CD14-positive monocyte (primary cell): ENCODE measurements around the gene PCCA. TPM values are rescaled to one million over a fixed set of nuclear protein-coding genes. Genes with fewer than 3 reads are reported as not detected.

Source experiments
- DNase-seq, 3 donors: peaks; one replicate each; pipeline ENCODE4 v3.0.0-alpha.2; 2011 to 2022
- H2AFZ ChIP-seq: 2 replicates; pipeline ENCODE4 v1.6.0; 2012; ENCODE audit warnings: mild to moderate bottlenecking, low read depth, low read length, inconsistent platforms; ENCODE audit not compliant: insufficient read depth, poor library complexity, severe bottlenecking
- H3K27ac ChIP-seq, 2 donors: 1 replicate in 1 of 2; 2 replicates in 1 of 2; pipeline ENCODE4 v1.5.1; 2012 to 2013; ENCODE audit warnings: low read length in 2 of 2, control low read depth in 1 of 2, inconsistent platforms in 1 of 2, low read depth in 1 of 2, mild to moderate bottlenecking in 1 of 2
- H3K27me3 ChIP-seq, 2 donors: one replicate each; pipeline versions ENCODE4 v1.6.0 to v1.6.1; 2011 to 2013; ENCODE audit warnings: low read length in 2 of 2; ENCODE audit not compliant: control insufficient read depth in 2 of 2, insufficient read depth in 2 of 2
- H3K36me3 ChIP-seq, 2 donors: replicated peaks in 1 of 2; 1 replicate in 1 of 2; 2 replicates in 1 of 2; pipeline versions ENCODE4 v1.5.1 to v1.6.1; 2012 to 2013; ENCODE audit warnings: low read length in 2 of 2, control low read depth in 1 of 2, inconsistent platforms in 1 of 2, mild to moderate bottlenecking in 1 of 2; ENCODE audit not compliant: insufficient read depth in 2 of 2, control insufficient read depth in 1 of 2
- H3K4me1 ChIP-seq, 2 donors: 1 replicate in 1 of 2; 2 replicates in 1 of 2; pipeline versions ENCODE4 v1.5.1 to v1.6.1; 2012 to 2013; ENCODE audit warnings: low read length in 2 of 2, control low read depth in 1 of 2, inconsistent platforms in 1 of 2, mild to moderate bottlenecking in 1 of 2, moderate library complexity in 1 of 2; ENCODE audit not compliant: insufficient read depth in 2 of 2, control insufficient read depth in 1 of 2
- H3K4me2 ChIP-seq: replicated peaks from 2 replicates; pipeline ENCODE3; 2012; ENCODE audit warnings: low read length, moderate library complexity, mild to moderate bottlenecking; ENCODE audit not compliant: poor library complexity, severe bottlenecking; ENCODE audit errors: extremely low read depth
- H3K4me3 ChIP-seq, 3 experiments: fragments of 200-600 bp in 1 of 3; sonication (generic) in 1 of 3; replicated peaks in 1 of 3; 1 replicate in 2 of 3; 2 replicates in 1 of 3; pipeline ENCODE4 v1.5.1; 2011 to 2013; ENCODE audit warnings: low read length in 3 of 3, mild to moderate bottlenecking in 3 of 3, control low read depth in 2 of 3, low read depth in 2 of 3, inconsistent platforms in 1 of 3, moderate library complexity in 1 of 3
- H3K79me2 ChIP-seq: 2 replicates; pipeline ENCODE4 v1.6.0; 2012; ENCODE audit warnings: mild to moderate bottlenecking, control low read depth, inconsistent platforms, low read length, moderate library complexity; ENCODE audit not compliant: insufficient read depth
- H3K9ac ChIP-seq: 2 replicates; pipeline ENCODE4 v1.6.0; 2017; ENCODE audit warnings: low read length, mild to moderate bottlenecking; ENCODE audit not compliant: insufficient read depth, poor library complexity, severe bottlenecking
- H3K9me3 ChIP-seq, 2 donors: replicated peaks in 1 of 2; 1 replicate in 1 of 2; 2 replicates in 1 of 2; pipeline versions ENCODE4 v1.5.1 to v1.6.1; 2012 to 2013; ENCODE audit warnings: low read length in 2 of 2, control low read depth in 1 of 2; ENCODE audit not compliant: control insufficient read depth in 1 of 2, insufficient read depth in 1 of 2
- H4K20me1 ChIP-seq: 2 replicates; pipeline ENCODE4 v1.6.0; 2012; ENCODE audit warnings: mild to moderate bottlenecking, low read length, control low read depth, moderate library complexity; ENCODE audit not compliant: insufficient read depth
- H3K27ac Mint-ChIP-seq, 7 donors: one replicate each; pipeline ENCODE4 v1.8.0; 2020; ENCODE audit warnings: mild to moderate bottlenecking in 7 of 7, mixed read lengths in 7 of 7, moderate library complexity in 6 of 7, inconsistent platforms in 2 of 7
- H3K27me3 Mint-ChIP-seq, 3 donors: one replicate each; pipeline ENCODE4 v1.8.0; 2021 to 2022; ENCODE audit warnings: low read depth in 3 of 3, mild to moderate bottlenecking in 3 of 3, mixed read lengths in 3 of 3, moderate library complexity in 3 of 3, inconsistent platforms in 1 of 3
- H3K36me3 Mint-ChIP-seq, 2 donors: one replicate each; pipeline ENCODE4 v1.8.0; 2020; ENCODE audit warnings: mixed read lengths in 2 of 2, inconsistent platforms in 1 of 2, mild to moderate bottlenecking in 1 of 2
- H3K4me1 Mint-ChIP-seq: one replicate; pipeline ENCODE4 v1.8.0; 2020; ENCODE audit warnings: mild to moderate bottlenecking, mixed read lengths
- H3K4me3 Mint-ChIP-seq, 2 donors: one replicate each; pipeline ENCODE4 v1.8.0; 2020; ENCODE audit warnings: mild to moderate bottlenecking in 2 of 2, mixed read lengths in 2 of 2, moderate library complexity in 1 of 2
- H3K9me3 Mint-ChIP-seq, 7 donors: one replicate each; pipeline ENCODE4 v1.8.0; 2020 to 2022; ENCODE audit warnings: mixed read lengths in 7 of 7, mild to moderate bottlenecking in 6 of 7, moderate library complexity in 6 of 7, inconsistent platforms in 2 of 7
- WGBS: methylation state at CpG from one replicate; pipeline ENCODE4 v1.1.5; 2013; ENCODE audit warnings: missing lambda C conversion rate; ENCODE audit not compliant: insufficient coverage; 5-methylcytosine and 5-hydroxymethylcytosine counted together
- intact Hi-C, 2 donors: fragments of 100-400 bp; cut with micrococcal nuclease; formaldehyde crosslinking; loops; one replicate each; pipeline versions ENCODE4 v1.15.0 to v1.15.1; 2023
- polyA plus RNA-seq, 3 donors: library from polyadenylated mRNA; depleted of rRNA in 1 of 3; unstranded in 2 of 3; stranded (reverse) in 1 of 3; fragments of 300-500 nt in 2 of 3; fragments of >200 nt in 1 of 3; fragmentation: Illumina TruSeq in 2 of 3; gene quantifications; 1 replicate in 2 of 3; 2 replicates in 1 of 3; pipeline ENCODE4 v1.2.3, GENCODE V29; 2012 to 2021
- TF ChIP-seq, protein P1 (sequence below): fragments of 200-600 bp; IDR thresholded peaks from one replicate; pipeline ENCODE4 v1.8.0; 2022; ENCODE audit warnings: antibody characterized with exemption, mild to moderate bottlenecking

Gene PCCA
- polyA plus RNA-seq, 3 donors = 4.4 to 13.5 (median 11.9) TPM

DNA sequence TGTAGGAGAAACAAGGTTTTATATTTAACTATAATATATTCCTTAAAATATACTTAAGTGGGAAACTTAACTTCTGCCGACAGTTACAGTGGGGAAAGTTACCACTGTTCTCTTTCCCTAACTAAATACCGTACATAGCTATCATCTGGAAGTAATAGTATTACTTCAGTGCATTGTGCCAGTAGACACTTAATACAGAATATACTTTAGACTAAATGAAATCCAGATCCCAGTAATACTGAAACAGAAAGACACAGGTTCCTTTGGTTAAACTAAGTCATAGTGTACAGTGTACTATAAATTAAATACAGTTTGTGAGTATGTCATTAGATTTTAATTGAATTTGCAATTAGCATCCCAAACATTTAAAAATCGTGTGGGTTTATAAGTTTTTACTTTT lies 107.5 kb downstream of the PCCA start:
- intact Hi-C loops = no loop called here
- peaks cover 6% of the 10 kb centered on the region for H3K4me1 Mint-ChIP-seq
- Histone ChIP-seq H3K36me3 (no peaks in the 10 kb centered on the region), H3K79me2 (no peaks in the 10 kb centered on the region), H3K9me3 (no peaks in the 10 kb centered on the region), H3K4me3 (no peak overlapping the region), H3K9ac (no peak overlapping the region), H3K4me1 (no peaks in the 10 kb centered on the region), H2AFZ (no peak overlapping the region), H3K27ac (no peak overlapping the region), H3K27me3 (no peaks in the 10 kb centered on the region), H3K4me2 (no peak overlapping the region), H4K20me1 (no peaks in the 10 kb centered on the region)
- no peak for DNase-seq
- H3K4me3 Mint-ChIP-seq = no peak overlapping the region
- WGBS = no CpG with 5 or more reads among the region's 3 CpGs
- H3K36me3 Mint-ChIP-seq = no peaks in the 10 kb centered on the region
- TF ChIP-seq, protein P1, sequence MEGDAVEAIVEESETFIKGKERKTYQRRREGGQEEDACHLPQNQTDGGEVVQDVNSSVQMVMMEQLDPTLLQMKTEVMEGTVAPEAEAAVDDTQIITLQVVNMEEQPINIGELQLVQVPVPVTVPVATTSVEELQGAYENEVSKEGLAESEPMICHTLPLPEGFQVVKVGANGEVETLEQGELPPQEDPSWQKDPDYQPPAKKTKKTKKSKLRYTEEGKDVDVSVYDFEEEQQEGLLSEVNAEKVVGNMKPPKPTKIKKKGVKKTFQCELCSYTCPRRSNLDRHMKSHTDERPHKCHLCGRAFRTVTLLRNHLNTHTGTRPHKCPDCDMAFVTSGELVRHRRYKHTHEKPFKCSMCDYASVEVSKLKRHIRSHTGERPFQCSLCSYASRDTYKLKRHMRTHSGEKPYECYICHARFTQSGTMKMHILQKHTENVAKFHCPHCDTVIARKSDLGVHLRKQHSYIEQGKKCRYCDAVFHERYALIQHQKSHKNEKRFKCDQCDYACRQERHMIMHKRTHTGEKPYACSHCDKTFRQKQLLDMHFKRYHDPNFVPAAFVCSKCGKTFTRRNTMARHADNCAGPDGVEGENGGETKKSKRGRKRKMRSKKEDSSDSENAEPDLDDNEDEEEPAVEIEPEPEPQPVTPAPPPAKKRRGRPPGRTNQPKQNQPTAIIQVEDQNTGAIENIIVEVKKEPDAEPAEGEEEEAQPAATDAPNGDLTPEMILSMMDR = no peak
- peaks cover 0 to 2% (median 0%) of the 10 kb centered on the region in 7 donors for H3K9me3 Mint-ChIP-seq
- H3K27ac Mint-ChIP-seq = no peak overlapping the region
- H3K27me3 Mint-ChIP-seq = peaks cover 0 to 2% (median 1%) of the 10 kb centered on the region in 3 donors

DNA sequence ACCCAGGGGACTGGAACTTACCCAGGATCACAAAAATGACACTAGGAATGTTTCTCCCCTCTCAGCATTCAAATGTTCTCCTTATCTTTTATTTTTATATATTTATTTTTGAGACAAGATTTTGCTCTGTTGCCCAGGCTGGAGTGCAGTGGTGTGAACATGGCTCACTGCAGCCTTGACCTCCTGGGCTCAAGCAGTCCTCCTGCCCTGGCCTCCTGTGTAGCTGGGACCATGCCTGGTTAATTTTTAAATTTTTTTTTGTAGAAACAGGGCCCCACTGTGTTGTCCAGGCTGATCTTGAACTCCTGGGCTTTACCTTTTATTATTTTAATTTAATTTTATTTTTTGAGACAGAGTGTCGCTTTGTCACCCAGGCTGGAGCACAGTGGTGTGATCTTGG lies 108.2 kb downstream of the PCCA start:
- intact Hi-C loops = no loop called here
- no peak overlapping the region for H3K4me3 ChIP-seq
- H3K9me3 ChIP-seq = peaks cover 0 to 3% of the 10 kb centered on the region in 2 donors
- H3K79me2 ChIP-seq = no peaks in the 10 kb centered on the region
- Mint-ChIP-seq H3K27me3 (peaks cover 0 to 2% (median 1%) of the 10 kb centered on the region in 3 donors), H3K4me1 (peaks cover 6% of the 10 kb centered on the region), H3K36me3 (no peaks in the 10 kb centered on the region), H3K9me3 (peaks cover 0 to 6% (median 3%) of the 10 kb centered on the region in 7 donors), H3K4me3 (no peak overlapping the region), H3K27ac (no peak overlapping the region)
- no peak overlapping the region for H2AFZ ChIP-seq
- H3K9ac ChIP-seq = no peak overlapping the region
- no peak for DNase-seq
- no peaks in the 10 kb centered on the region for H3K27me3 ChIP-seq
- TF ChIP-seq, protein P1 = no peak
- no peaks in the 10 kb centered on the region for H3K36me3 ChIP-seq
- H4K20me1 ChIP-seq = no peaks in the 10 kb centered on the region
- no peak overlapping the region for H3K27ac ChIP-seq
- H3K4me2 ChIP-seq = no peak overlapping the region
- no peaks in the 10 kb centered on the region for H3K4me1 ChIP-seq
- no CpG with 5 or more reads among the region's 1 CpG for WGBS
